Activated B cell treated with CpG ODN at 0.5 μM for 24 hours (primary cell): ENCODE data around the gene INSIG1. TPM values are rescaled to one million over a fixed set of nuclear protein-coding genes. Genes with fewer than 3 reads are reported as not detected.

ENCODE experiments used
- ATAC-seq: fragments of 200-7000 bp; cut with Tn5 transposase; one replicate; pipeline ENCODE4 v1.10.0; 2021; ENCODE audit warnings: low read depth, mild to moderate bottlenecking, moderate library complexity
- CTCF ChIA-PET: fragments of 350-600 bp; sonication (Branson Sonifier 250); formaldehyde crosslinking; loops from one replicate; lab custom pipeline; 2021; ENCODE audit warnings: antibody characterized with exemption; lab: Charles Lee
- POLR2A ChIA-PET: fragments of 350-600 bp; sonication (Branson Sonifier 250); formaldehyde crosslinking; loops from one replicate; lab custom pipeline; 2021; ENCODE audit warnings: antibody characterized with exemption; lab: Charles Lee
- DNase-seq: peaks from one replicate; pipeline ENCODE4 v3.0.0; 2022
- H3K27ac Mint-ChIP-seq: one replicate; pipeline ENCODE4 v1.8.0; 2020; ENCODE audit warnings: mixed read lengths
- H3K27me3 Mint-ChIP-seq: one replicate; pipeline ENCODE4 v1.8.0; 2021; ENCODE audit warnings: mixed read lengths
- H3K36me3 Mint-ChIP-seq: one replicate; pipeline ENCODE4 v1.8.0; 2021; ENCODE audit warnings: low read depth, mixed read lengths
- H3K4me1 Mint-ChIP-seq: one replicate; pipeline ENCODE4 v1.8.0; 2021; ENCODE audit warnings: mixed read lengths
- H3K4me3 Mint-ChIP-seq: one replicate; pipeline ENCODE4 v1.8.0; 2020; ENCODE audit warnings: mild to moderate bottlenecking, mixed read lengths
- H3K9me3 Mint-ChIP-seq: one replicate; pipeline ENCODE4 v1.8.0; 2020; ENCODE audit warnings: mixed read lengths
- CTCF ChIP-seq: fragments of 200-600 bp; IDR thresholded peaks from one replicate; pipeline ENCODE4 v1.8.0; 2022; ENCODE audit warnings: antibody characterized with exemption, mild to moderate bottlenecking
- intact Hi-C: fragments of 100-400 bp; cut with micrococcal nuclease; formaldehyde crosslinking; loops from one replicate; pipeline ENCODE4 v1.15.1; 2024
- total RNA-seq: library from RNA; stranded (reverse); gene quantifications from 2 replicates; pipeline ENCODE4 v1.2.3, GENCODE V29; 2022

Gene INSIG1
- total RNA-seq, 1 donor from 2014 or later, result 79.6 TPM

GRCh38 chr7:155327590-155328320 is 30.1 kb downstream of the INSIG1 start:
- no peak for TF ChIP-seq CTCF
- ChIA-PET CTCF (no interaction called here), POLR2A (no interaction called here)
- Mint-ChIP-seq H3K4me3 (no peak overlapping the region), H3K27ac (no peak overlapping the region), H3K27me3 (peaks cover 5% of the 10 kb centered on the region), H3K4me1 (peaks cover 2% of the 10 kb centered on the region), H3K36me3 (no peaks in the 10 kb centered on the region), H3K9me3 (peaks cover 10% of the 10 kb centered on the region)
- ATAC-seq (no peak), DNase-seq (no peak)
- intact Hi-C loops, result no loop called here

- H3K4me3 Mint-ChIP-seq, result no peak overlapping the region
- ChIA-PET POLR2A (no interaction called here), CTCF (no interaction called here)
- peaks cover 5% of the 10 kb centered on the region for H3K27me3 Mint-ChIP-seq
- DNase-seq, result no peak
- no peak for ATAC-seq
- TF ChIP-seq CTCF, result no peak
- H3K4me1 Mint-ChIP-seq, result no peaks in the 10 kb centered on the region
- H3K9me3 Mint-ChIP-seq, result peaks cover under 1% of the 10 kb centered on the region
- intact Hi-C loops, result no loop called here
- H3K27ac Mint-ChIP-seq, result no peak overlapping the region
- H3K36me3 Mint-ChIP-seq, result no peaks in the 10 kb centered on the region
Observed at GRCh38 chr7:155329225-155329624, 31.5 kb downstream of the INSIG1 start.

- TF ChIP-seq CTCF, result no peak
- ChIA-PET CTCF (no interaction called here), POLR2A (no interaction called here)
- Mint-ChIP-seq H3K9me3 (no peaks in the 10 kb centered on the region), H3K4me3 (no peak overlapping the region), H3K27me3 (peaks cover 2% of the 10 kb centered on the region), H3K36me3 (no peaks in the 10 kb centered on the region), H3K27ac (no peak overlapping the region), H3K4me1 (no peaks in the 10 kb centered on the region)
- no peak for ATAC-seq
- DNase-seq, result no peak
- intact Hi-C loops, result no loop called here
Observed at GRCh38 chr7:155331396-155331795, 33.7 kb downstream of the INSIG1 start.

- no peak for TF ChIP-seq CTCF
- no peak overlapping the region for H3K27ac Mint-ChIP-seq
- no peaks in the 10 kb centered on the region for H3K4me1 Mint-ChIP-seq
- H3K36me3 Mint-ChIP-seq, result no peaks in the 10 kb centered on the region
- H3K4me3 Mint-ChIP-seq, result no peak overlapping the region
- ChIA-PET POLR2A (no interaction called here), CTCF (no interaction called here)
- no peaks in the 10 kb centered on the region for H3K9me3 Mint-ChIP-seq
- no peak for DNase-seq
- ATAC-seq, result no peak
- H3K27me3 Mint-ChIP-seq, result peaks cover 2% of the 10 kb centered on the region
- intact Hi-C loops, result no loop called here
Observed at GRCh38 chr7:155333346-155334234, 35.9 kb downstream of the INSIG1 start.
